DMS153 treated with DMSO at 0.1 percent for 48 hours (cell line): ENCODE results near the gene MGMT.
A peak's percentile ranks its signal among the peaks of the same experiment; 100 is the strongest.

Experiments
- DNase-seq: peaks from one replicate; lab custom pipeline; 2025; ENCODE audit not compliant: unreplicated experiment; lab: John Stamatoyannopoulos, UW

The MGMT gene

DNA sequence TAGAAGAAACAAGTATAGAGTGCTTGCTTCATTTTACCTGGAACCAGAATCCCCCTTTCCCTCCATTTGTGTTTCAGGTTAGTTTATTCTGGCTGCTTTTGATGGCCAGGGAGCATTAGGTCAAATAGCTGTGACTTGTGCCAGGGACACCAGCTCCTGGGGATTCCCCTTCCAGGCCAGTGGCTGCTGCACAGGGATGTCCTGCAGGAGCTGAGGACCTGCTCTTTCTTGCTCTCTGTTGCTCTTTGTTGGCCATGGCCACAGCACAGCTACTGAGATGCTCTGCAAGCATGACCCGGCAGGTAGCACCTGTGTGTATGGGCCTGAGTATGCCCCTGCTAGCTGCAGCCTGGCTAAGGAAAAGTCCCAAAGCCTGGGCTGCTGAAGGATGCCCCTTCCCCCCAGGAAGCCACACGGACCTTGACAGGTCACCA is 288.1 kb downstream of the MGMT start:
- no peak for DNase-seq

DNA sequence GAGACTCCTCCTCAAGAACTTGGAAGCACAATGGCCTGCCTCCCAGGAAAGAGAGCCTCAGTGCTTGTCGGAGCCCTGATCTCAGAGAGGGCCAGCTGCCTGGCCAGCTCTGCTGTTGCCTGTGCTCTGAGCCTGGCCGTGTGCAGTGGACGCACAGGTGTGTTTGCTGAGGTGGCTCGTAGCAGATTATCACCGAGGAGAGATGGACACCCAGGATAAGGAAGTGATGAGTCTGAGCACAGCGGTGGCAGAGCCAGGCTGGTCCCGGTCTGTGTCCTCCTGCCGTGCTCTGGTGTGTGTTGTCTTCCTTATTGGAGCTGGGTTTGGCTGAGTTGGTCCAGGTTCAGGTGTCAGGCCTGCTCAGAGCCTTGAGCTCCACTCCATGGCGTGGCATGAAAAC is 288.6 kb downstream of the MGMT start:
- no peak for DNase-seq

DNA sequence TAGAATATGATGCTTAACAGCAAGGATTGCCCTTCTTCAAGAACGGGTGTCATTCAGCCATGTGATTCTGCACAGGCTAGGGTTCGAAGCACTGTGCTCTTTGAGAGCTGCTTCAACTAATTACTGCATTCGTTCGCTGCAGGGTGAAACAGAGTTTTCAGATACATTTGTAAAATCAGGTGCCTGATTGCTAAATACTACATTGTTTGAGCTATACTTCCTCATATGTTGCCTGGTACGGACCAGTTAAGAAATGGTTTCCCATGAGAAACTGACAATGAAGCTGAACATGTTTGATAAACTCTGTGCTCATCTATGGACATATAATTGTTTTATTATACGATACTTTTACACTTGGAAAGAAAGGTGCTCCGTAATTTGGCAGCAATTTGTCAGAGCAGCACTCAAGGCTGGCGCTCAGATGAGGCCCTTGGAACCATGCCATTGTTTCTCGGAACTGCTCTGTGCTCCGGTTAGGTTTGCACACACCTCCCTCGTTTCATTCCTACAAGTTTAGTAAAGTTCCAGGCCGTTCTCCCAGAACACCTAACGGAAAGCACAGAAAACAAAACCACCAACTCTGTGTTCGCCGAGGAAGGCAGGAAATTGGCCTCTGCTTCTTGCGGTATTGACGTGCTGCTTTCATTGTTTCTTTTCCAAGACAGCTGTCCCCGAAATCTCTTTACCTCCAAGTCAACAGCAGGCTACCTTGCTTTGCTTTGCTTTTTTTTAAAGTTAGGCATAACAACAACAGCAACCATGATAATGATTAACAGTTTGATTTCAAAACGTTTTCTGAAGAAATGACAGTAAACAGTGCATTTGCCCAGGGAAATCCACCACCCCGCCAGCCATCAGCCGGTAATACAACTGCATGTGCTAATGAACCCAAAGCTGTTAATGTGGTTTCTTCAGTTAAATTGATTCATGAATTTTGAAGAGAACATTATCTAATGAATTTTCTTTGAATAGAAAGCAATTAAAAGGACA is 290.2 kb downstream of the MGMT start:
- DNase-seq = peak; percentile 30

GRCh38 chr10:129758207-129759021 is 291.4 kb downstream of the MGMT start:
- no peak for DNase-seq

DNA sequence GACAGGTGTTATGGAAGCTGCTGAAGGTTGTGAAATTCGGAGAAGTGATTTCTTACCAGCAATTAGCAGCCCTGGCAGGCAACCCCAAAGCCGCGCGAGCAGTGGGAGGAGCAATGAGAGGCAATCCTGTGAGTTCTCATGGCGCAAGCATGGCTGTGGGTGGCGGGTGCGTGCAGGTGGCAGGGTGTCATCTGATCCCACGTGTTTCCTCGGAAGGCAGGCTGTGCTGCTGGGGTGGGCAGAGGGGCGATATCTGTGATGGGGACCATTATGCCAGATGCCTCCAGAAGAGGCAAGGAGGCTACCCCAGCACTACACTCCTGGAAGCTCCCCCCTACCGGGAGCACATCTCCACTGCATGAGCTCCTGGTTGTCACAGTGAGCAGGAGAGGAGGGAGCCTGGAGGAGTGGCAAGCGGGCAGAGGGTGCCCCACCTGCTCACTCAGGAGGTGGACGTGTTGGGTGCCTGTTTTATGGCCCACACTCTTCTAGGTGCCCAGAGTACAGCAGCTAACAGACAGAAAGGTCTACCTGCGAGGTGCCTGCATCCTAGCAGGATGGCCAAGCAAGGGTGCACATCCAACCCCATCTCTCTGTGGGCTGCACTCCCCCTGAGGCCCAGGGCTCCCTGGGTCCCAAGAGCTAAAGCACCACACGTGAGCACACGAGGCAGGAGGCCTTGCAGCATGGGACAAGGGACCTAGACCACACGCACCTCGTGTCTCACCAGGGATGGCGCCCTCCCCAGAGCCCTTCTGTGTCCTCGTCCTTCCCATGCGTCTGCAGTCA is 292.4 kb downstream of the MGMT start:
- no peak for DNase-seq

DNA sequence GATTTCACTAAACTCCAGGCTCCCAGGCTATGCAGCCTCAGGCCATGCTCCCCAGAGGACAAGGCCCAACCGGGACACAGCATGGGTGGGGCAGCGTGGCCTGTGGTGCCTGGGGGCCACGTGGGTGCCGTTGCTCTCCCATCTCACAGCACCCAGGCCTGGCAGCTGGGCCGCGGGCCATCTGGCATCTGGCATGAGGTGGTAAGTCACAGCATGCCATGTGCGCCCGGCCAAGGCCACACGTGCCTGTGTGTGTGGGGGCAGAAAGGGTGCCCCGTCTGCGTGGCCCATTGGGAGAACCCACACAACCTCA is 292.9 kb downstream of the MGMT start:
- no peak for DNase-seq

DNA sequence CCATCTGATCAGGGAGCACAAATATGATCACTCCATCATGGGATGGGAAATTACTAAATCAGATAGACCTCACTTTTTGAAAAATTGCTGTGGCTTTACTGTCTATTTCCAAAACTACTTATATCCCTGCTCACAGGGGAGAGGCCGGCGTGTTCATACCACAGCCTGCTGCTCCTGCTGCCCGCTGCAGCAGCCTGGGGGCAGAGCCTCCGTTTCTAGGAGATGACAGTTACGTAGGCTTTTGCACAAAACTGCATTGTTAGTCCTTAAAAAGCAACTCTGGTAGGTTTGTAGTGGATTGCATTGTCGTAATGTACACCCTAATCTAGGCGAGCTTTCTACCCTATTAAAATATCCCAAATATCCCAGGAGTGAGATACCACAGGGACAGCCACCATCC is 293.4 kb downstream of the MGMT start:
- no peak for DNase-seq

- no peak for DNase-seq
Measured at GRCh38 chr10:129761197-129761972, 294.3 kb downstream of the MGMT start.

- no peak for DNase-seq
Measured at GRCh38 chr10:129761981-129762956, 295.2 kb downstream of the MGMT start.

- DNase-seq = no peak
Measured at GRCh38 chr10:129764011-129764900, 297.2 kb downstream of the MGMT start.

DNA sequence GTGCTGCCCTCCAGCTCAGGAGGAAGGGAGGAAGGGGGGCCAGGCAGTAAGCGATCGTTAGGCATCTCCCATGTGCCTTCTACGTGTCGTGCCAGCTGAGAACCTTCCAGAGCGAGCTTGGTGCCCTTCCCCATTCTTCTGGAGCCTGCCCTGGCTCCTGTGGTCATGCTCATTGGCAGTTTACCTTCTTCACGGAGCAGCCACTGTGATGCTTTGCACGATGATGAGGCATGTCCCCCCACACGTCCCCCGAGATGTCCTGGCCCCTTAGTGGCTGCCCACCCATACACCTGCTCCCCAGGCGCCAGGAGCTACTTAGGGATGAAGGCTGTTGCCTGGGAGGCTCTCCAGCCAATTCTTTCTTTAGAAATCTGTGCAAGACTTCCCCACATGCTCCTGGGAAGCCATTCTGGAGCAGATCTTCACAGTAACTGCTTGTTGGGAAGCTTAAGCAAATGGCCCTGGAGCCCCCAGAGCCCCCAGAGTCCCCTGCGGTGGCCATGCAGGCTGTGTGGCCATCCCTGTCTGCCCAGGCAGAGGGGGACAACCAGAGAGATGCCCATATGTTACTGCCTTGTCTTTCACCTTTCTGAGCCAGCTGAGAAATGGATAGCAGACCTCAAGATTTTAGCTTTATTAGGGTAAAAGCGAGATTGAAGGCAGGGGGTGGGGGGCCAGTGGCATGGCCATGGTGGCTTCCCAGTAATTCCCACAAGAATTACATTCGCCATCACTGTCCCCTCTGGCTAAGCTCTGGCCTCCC is 298.0 kb downstream of the MGMT start:
- DNase-seq = no peak

GRCh38 chr10:129765664-129766550 is 298.9 kb downstream of the MGMT start:
- DNase-seq = no peak

GRCh38 chr10:129766611-129767550 is 299.8 kb downstream of the MGMT start:
- no peak for DNase-seq

DNA sequence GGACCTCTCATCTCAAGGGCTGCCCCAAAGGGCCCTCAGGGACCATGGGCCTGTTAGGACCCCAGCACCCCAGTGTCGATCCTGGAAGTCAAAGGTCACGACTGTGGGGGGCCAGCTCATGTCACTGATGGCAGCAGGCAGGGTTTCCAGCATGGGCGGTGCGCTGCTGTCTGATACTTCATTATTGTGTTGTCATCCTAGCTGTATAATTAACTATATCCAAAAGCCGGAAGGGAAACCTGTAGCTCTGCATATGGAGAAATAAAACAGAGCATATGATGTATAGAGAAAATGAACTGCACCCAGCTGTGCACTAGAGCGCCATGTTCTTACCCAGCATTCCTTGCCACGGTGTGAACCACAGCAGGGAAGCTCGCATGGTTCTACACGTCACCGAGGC is 300.7 kb downstream of the MGMT start:
- no peak for DNase-seq
